Adrenal gland (tissue), 5 donors: Measurements from ENCODE around the gene SORL1.

Source experiments
- POLR2A ChIP-seq, 2 donors: fragments of 450-650 bp; IDR thresholded peaks; one replicate each; pipeline ENCODE4 v1.6.1; 2017; ENCODE audit warnings: antibody characterized with exemption in 2 of 2, mild to moderate bottlenecking in 2 of 2, moderate library complexity in 1 of 2
- TF ChIP-seq, protein P1 (sequence below), 6 experiments: fragments of 450-650 bp in 4 of 6; fragments of 200-600 bp in 2 of 6; sonication (generic) in 1 of 6; IDR thresholded peaks; 1 replicate in 5 of 6; 2 replicates in 1 of 6; pipeline versions ENCODE4 v1.5.1 to v1.8.0; 2016 to 2021; ENCODE audit warnings: antibody characterized with exemption in 6 of 6, mild to moderate bottlenecking in 2 of 6, moderate library complexity in 1 of 6
- donor health status: DM: no; HTN: no; CAD: no.

DNA sequence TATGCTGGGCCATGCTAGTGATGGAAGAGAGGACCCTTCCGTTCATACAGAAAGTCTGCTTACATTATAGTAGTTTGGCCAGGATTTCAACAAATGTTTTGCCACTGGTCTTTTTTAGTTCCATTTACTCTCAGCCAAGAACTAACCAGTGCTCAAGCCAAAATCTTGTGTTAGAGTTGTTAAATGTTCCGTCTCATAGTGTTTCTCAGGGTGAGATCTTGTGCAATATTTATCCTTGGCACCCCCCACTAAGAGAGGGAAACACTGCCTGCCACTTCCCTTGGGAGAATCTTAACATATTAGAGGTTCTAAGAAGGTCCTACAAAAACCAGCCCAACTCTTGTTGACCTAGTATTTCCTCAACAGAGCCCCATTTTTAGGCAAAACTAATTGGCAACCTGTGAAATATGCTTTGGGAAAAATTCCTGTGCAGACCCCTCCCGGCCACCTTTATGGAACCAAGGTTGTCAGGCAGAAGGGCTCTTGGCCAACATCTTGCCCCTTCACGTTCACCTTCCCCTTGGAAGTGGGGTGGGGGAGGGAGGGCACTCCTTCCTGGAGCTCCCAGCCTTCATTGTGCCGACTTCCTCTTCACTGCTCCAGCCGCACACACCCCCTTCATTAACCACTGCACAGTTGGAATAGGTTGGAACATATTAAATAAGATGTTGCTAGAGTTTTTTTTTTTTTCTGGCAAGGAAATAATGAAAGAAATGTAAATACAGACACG, 173.8 kb downstream of the SORL1 start:
- TF ChIP-seq, protein P1, sequence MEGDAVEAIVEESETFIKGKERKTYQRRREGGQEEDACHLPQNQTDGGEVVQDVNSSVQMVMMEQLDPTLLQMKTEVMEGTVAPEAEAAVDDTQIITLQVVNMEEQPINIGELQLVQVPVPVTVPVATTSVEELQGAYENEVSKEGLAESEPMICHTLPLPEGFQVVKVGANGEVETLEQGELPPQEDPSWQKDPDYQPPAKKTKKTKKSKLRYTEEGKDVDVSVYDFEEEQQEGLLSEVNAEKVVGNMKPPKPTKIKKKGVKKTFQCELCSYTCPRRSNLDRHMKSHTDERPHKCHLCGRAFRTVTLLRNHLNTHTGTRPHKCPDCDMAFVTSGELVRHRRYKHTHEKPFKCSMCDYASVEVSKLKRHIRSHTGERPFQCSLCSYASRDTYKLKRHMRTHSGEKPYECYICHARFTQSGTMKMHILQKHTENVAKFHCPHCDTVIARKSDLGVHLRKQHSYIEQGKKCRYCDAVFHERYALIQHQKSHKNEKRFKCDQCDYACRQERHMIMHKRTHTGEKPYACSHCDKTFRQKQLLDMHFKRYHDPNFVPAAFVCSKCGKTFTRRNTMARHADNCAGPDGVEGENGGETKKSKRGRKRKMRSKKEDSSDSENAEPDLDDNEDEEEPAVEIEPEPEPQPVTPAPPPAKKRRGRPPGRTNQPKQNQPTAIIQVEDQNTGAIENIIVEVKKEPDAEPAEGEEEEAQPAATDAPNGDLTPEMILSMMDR (IDR thresholded peaks at IDR 0.05), result no peak
- no peak for TF ChIP-seq POLR2A (IDR thresholded peaks at IDR 0.05)
